SK-N-DZ (cell line): ENCODE results near the gene MRFAP1L1.
A peak's percentile ranks its signal among the peaks of the same experiment; 100 is the strongest.
"Not testable (repeated sequence)": the region's sequence is repeated elsewhere in the genome, so short reads cannot be mapped to it uniquely, and the experiment has no call there.

Experiments used
- DNase-seq: peaks from one replicate; pipeline ENCODE4 v3.0.0-alpha.2; 2015; ENCODE audit warnings: low spot score

The MRFAP1L1 gene

DNA sequence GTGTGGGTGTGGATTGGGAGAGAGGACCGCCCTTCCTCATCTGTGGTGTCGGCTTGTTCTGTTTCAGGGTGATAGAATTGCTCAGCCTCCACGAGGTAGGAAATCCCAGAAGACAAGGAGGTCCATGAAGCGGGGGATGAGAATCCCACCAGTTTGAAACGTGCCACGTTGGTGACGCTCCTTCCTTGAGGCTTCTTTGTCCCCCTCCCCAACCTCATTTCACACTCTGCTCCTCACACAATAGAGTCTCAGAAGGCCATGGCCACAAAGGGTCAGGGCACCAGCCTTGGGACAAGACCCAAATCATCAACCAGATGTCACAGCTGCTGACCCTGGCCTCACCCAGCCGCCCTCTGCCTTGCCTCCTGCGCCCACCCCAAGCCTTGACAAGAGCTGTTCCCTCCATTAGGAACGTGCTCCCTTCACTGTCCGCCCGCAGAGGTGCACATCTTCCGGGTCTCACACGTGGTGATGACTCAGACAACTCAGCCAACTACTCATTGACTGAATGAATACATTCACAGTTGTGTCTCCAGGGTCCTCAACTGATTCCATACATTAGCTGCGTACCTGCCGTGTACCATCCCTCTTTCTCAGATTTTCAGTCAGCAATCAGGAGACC is 24.6 kb upstream of the MRFAP1L1 start:
- DNase-seq = no peak

GRCh38 chr4:6733358-6734164 is 23.9 kb upstream of the MRFAP1L1 start:
- DNase-seq = no peak

DNA sequence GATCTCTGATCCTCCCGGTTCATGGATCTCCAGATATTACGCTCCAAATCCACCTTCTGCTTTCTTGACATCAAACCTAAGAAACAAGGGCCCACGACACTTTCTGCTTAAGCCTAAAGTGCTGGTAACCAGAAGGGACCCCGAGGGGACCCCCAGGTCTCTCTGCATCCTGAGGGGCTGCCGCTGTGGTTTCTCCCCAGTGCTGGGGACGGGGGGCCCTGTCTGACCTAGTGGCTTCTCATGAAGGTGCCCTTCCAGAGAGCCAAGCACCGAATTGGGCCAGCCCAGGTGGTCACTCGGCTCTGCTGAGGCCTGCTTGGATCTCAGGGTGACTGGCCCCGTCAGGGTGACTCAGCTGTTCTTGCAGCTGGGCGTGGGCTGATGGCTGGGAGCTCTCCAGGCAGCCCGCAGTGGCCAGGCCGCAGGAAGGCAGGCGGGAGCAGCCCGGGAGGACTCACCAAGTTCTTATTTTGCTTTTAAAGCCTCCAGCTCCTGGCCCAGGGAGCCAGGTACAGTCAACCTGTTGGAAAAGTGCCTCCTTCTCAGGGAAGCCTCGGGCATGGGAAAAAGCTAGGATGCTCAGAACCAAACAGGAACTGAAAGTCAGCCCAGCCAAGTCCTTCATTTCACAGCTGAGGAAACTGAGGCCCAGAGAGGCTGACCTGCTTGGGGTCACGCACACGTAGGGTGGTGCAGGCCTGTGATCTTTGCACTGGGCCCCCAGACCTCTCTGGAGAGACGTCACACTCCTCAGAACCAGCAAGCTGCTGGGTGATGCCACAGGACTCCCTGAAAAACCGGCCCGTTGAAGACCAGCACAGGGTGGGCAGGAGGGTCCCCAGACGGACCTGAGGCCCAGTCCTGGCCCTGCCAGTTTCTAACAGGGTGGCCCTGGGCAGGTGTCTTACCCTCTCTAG is 23.0 kb upstream of the MRFAP1L1 start:
- DNase-seq = no peak

DNA sequence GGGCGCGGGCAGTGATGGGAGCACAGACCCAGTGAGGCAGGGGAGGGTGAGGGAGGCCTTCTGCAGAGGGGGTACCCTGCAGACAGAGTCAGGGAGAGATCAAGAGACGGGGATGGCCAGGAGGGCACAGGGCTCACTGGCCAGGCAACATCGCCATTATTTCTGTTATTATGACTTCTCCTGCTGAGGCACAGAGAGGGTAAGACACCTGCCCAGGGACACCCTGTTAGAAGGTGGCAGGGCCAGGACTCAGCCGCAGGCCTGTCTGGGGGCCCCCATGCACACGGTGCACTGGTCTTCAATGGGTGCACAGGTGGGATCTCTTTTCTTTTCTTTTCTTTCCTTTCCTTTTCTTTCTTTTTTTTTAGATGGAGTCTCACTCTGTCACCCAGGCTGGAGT is 22.1 kb upstream of the MRFAP1L1 start:
- no peak for DNase-seq

DNA sequence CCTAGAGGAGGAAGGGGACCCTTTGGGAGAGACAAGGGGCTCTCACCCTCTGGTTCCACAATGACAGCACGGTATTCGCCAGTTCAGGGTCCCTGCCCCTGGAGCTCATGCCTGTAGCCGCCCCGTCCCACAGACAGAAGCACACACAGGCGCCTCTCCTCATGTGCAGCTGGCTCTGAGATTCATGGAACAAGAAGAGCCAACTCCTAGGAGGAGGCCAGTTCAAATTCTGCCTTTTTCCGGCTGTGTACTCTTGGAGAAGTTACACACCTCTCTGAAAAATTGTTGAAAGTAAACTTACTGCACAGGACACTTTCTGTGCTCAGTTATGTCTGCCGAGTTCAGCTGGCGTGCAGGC is 21.6 kb upstream of the MRFAP1L1 start:
- no peak for DNase-seq

DNA sequence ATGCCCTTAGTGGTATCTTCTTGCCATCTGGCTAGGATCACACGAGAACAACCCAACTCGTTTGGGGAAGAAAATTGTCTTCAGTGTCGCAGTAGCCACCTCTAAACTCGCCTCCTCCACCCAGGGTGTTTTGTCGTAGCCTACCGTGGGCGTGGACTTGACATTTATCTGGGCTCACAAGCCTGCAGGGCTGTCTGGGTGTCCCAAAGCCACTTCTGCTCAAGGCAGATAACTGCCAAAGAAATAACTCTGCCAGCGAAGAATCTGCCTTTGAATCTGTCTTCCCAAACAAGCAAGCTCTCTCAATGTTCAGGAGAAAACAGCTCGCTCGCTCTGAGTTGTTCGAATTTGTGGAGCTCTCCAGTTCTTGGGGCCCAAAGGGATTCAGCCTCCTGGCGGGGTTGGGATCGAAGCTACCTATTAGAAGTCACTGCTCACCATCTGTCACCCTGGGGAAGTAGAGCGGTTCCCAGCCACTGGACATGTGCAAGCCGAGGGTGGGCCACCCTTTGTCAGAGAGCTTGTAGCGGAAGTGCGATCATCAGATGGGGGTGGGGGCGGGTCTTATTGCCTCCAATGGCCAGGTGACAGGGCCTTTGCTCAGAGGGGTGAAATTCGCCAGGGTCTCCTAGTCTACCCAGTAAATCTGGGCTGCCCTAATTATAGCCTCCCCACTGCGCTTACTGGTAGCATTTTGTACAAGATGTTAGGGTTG is 21.1 kb upstream of the MRFAP1L1 start:
- DNase-seq = no peak

DNA sequence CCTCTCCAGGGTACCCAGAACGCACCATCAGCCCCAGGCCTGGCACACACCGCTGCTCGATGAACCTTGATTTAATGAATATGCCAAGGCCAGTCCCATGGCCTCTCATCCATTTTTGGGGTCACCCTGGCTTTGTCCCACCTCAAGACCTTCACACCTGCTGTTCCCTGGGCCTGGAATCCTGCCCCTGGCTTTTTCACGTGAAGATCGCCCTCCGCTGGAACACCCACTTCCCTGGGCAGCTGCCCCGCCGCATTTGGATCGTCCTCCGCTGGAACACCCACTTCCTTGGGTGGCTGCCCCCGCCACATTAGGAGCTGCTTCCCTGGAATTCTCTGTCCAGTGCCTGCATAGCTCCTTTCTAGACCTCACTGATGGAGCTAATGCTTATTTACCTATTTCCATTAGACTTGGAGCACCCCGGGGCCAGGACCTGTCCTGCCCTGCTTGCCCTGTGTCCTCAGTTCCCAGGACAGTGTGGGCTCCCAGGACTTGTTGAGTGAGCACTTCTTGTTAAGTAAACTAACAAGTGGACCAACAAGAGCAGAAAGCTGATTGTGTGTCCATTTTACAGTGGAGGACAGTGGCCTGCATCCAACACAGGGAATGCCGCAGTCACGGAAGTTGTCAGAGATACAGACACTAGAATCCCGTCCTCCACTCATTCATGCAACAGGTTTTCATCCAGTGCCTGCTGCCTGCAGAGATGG is 18.8 kb upstream of the MRFAP1L1 start:
- no peak for DNase-seq

GRCh38 chr4:6727943-6728250 is 18.2 kb upstream of the MRFAP1L1 start:
- no peak for DNase-seq

DNA sequence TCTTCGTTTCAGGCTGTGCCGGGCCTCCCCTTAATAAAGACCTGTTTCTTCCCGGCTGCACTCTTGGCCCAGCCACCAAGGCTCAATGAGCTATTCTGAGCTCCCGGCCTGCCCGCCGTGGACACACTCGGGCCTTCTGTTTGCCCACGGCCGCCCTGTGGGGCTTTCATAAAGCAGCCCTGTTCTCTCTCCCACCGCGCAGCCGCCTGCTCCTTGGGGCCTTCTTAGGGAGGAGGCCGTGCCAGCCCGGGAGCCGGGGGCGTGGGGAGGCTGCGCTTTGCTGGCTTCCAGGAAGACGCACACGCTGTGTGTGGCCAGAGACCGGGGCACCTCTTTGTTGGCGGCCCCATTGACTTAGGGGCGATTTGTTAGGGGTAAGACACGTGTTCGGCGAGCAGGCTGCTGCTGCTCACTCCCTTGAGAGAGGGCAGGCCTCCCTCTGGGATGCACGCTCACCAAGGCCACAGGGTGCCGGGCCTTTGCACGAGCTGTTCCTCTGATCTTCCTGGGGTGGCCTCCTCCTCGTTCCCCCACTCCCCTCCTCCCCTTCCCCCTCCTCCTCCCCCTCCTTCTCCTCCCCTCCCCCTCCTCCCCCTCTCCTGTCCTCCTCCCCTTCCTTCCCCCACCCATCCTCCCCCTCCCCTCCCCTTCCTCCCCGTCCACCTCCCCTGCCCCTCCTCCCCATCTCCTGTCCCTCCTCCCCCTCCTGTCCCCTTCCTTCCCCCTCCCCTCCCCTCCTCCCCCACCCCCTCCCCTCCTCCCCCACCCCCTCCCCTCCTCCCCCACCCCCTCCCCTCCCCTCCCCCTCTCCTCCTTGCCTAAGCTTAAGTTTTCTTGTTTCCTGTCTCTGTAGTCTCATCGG is 17.6 kb upstream of the MRFAP1L1 start:
- DNase-seq = peak; percentile 61

DNA sequence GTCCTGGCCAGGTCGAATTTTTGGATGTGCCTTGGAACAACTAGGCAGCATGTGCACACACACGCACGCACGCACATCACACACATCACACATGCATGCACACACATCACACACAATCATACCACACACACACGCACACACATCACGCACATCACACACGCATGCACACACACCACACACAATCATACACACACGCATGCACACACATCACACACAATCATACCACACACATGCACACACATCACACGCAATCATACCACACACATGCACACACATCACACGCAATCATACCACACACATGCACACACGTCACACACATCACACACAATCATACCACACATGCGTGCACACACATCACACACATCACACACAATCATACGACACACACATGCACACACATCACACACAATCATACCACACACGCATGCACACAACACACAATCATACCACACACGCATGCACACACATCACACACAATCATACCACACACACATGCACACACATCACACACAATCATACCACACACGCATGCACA is 15.8 kb upstream of the MRFAP1L1 start:
- not testable (repeated sequence) for DNase-seq

DNA sequence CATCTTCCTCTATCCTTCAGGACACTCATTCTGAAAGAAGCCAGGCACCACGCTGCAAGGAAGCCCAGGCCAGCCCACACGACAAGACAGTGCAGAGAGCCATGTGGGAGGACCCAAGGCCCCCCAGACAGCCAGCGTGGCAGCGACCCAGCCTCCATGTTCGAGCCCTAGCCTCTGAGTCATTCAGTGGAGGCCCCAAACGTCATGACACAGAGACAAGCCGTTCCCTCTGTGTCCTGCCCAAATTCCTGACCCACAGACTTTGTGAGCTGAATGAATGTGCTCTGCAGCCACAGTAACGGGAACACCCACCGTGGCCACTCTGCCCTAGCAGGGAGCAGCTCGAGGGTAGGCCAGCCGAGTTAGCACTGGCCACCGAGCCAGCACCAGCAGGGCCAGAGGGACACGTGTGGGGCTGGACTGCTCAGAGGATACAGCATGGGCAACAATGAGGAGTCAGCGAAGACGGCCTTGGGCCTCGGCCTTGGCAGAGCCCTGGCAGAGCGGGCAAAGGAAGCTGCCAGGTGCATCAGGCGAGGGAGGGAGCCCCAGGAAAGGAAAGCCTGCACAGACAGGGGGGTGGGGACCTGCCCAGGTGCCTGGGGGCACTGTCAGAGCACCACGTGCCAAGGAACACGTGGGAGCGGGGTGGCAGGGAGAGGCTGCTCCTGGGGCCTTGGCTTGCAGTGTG is 14.9 kb upstream of the MRFAP1L1 start:
- DNase-seq = no peak

GRCh38 chr4:6723851-6724250 is 14.2 kb upstream of the MRFAP1L1 start:
- no peak for DNase-seq

GRCh38 chr4:6722891-6723290 is 13.2 kb upstream of the MRFAP1L1 start:
- DNase-seq = no peak

DNA sequence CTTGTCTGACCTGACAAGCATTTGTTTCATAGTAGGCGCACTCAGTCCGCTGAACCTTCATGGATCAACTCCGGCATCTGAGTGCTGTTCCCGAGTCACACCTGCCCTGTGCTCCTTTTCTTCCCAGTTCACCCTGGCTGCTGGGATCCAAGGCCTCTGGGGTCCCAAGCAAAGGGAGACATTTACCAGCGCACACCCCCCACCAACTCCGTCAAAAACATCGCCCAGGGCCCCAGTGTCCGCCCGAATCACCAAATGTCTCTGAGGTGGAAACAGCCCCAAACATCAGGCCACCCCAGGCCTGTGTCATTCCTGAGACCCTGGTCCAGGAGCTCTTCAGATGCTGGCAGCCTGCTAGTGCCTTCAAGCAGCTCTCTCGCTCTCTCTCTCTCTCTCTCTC is 11.5 kb upstream of the MRFAP1L1 start:
- DNase-seq = no peak

GRCh38 chr4:6720202-6720699 is 10.6 kb upstream of the MRFAP1L1 start:
- peak; percentile 78 for DNase-seq

DNA sequence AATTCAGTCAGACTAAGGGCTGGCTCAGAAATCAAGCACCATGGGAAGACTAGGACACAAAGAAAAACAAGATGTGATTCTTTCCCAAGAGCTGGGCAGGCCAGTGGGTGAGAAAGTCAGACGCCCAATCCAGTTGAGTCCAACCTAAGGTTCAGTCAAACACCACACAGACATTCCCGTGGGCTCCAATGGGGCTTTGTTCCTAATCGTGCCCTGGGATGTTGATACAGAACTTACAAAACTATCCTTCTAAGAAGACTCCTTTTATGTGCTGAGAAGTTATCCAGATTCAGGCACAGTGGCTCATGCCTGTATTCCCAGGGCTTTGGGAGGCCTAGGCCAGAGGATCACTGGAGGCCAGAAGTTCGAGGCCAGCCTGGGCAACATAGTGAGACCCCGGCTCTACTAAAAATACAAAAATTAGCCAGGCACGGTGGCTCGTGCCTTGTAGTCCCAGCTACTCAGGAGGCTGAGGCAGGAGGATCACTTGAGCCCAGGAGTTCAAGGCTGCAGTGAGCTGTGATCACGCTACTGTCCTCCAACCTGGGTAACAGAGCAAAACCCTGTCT is 10.0 kb upstream of the MRFAP1L1 start:
- no peak for DNase-seq

DNA sequence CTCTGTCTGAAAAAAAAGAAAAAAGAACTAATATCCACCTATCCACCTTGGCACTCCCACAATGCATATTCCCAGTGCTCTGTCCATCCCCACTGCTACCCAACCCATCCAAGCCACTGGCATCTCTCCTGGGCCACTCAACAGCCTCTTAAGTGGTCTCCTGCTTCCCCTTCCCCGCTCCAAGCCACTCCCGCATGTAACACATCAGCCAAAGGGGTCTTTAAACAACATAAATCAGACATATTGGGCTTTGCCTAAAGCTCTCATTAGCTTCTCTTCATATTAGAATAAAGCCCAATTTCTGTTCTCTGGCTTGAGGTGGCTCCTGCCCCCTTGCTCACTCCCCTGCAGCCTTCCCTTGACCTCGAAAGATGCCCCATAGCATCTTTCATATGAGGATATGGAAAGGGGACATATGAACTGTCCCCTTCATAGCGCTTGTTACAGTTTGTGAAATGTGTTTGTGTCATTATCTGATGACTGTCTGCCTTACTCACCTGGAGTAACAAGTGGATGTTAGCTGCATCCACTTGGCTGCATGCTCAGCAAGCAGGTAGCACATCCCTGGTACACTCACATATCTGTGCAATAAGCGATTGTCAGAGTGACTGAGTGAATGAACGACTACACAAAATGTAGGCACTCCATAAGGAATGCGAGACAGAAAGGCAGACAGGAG is 9.4 kb upstream of the MRFAP1L1 start:
- DNase-seq = no peak

- no peak for DNase-seq
Observed at GRCh38 chr4:6716958-6717655, 7.4 kb upstream of the MRFAP1L1 start.
